GM18873 (cell line): ENCODE data around the gene TMEM9B.

Source experiments
- ATAC-seq: cut with Tn5 transposase; IDR thresholded peaks from one replicate; pipeline ENCODE4 v1.9.1; 2021; ENCODE audit warnings: mild to moderate bottlenecking, moderate library complexity, moderate number of reproducible peaks; ENCODE audit not compliant: unreplicated experiment, low FRiP score

TMEM9B gene

GRCh38 chr11:8932564-8933180 lies 31.6 kb downstream of the TMEM9B start, which contains the start of gene C11orf16:
TSS of gene C11orf16 (minus strand) at chr11:8932947. CDS start at chr11:8932308, 639 bp downstream.
- no peak for ATAC-seq

- no peak for ATAC-seq
These were observed 33.6 kb downstream of the TMEM9B start for GRCh38 chr11:8930456-8931175.

DNA sequence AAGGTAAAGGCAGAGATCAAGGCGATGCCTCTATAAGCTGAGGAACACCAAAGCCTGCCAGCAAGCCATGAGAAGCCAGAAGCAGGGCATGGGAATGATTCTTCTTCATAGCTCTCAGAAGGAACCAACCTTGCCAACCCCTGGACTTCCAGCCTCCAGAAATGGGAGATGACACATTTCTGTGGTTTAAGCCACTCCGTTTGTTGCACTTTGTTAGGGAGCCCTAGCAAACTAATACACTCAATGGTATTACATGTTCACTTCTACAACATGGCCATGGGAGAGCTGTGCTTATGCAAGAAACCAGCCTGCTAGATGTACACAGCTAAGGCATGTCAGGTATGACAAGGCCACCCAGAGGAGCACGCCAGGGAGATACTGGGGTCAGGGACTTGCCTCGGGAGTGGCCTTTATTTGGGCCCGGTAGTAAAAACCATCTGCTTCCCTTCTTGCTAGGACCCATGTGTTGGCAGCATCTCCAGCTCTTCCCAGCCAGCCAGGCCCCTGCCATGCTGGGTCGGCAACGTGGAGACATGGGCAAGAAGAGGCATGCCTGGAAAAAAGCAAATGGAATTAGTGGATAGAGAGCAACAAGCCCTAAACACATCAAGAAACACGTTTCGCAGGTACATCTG lies 35.1 kb downstream of the TMEM9B start:
- ATAC-seq: no peak

GRCh38 chr11:8928205-8928604 lies 36.0 kb downstream of the TMEM9B start:
- no peak for ATAC-seq

DNA sequence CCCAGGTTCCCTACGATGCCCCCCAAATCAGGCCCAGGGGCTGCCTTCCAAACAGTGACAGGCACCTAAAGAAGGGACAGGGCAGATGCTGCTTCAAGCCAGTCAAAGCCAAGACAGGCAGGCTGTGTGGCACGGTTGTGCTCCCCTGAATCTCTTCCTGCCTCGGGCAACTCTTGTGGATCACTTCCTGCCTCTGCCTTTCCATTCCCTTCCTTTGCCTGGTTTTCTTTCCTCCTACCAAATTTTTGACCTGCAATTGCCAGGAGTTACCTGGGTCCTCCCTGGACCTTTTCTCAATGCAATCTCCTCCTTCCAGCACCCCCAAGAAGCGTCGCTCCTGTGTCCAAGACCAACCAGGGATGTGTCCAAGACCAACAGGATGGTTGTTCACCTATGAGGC lies 37.0 kb downstream of the TMEM9B start:
- ATAC-seq: no peak

DNA sequence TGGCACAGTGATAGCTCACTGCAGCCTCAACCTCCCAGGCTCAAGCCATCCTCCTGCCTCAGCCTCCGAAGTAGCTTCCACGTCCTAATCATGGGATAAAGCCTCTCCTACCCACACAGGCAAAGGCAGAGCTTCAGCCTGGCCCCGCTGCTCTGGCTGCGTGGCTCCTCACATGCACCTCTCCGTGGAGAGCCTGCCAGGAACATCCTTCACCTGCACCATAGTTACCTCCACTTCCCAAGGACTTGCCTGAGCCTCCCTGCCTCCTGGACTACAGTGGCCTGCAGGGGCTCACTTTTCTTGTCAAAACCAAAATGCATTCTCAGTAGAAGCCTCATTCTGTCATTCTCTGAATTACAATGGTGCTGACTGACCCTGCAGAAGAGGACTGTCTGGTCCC lies 38.0 kb downstream of the TMEM9B start:
- ATAC-seq: no peak

DNA sequence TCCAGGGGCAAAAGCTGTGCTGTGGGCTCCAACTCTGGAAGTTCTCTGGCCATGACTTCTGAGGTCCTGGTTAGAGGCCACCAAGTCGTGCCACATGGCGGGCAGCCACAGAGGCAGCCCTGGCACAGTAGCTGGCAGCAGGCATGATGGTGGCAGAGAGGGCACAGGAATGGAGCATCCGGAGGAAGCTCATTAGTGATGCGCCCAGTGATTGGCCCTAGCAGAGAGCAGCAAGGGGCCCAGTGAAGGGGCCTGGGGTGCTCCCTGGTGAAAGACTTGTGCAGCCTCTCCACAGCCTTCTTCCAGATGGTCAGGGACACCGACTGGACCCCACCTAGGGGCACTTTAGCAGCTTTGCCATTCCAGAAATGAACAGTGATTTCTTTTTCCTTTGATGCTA lies 38.5 kb downstream of the TMEM9B start:
- ATAC-seq: no peak

DNA sequence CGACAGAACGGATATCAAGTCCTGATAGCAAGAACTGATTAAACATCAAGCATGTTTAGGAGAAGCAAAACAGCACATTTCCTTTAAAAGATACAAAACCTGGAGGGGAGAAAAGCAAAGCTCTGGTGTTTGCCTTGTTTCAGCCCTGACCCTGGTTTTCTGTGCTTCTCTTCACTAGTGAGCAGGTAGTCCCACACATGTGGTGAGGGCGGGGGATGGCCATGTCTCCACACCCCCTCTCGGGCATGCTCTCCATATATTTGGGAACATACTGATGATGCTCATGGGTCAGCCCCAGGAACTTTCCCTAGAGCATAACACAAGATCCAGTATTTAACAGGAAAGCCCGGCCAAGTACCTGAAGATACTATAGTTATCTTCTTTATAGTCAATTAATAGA lies 41.6 kb downstream of the TMEM9B start:
- ATAC-seq: no peak

DNA sequence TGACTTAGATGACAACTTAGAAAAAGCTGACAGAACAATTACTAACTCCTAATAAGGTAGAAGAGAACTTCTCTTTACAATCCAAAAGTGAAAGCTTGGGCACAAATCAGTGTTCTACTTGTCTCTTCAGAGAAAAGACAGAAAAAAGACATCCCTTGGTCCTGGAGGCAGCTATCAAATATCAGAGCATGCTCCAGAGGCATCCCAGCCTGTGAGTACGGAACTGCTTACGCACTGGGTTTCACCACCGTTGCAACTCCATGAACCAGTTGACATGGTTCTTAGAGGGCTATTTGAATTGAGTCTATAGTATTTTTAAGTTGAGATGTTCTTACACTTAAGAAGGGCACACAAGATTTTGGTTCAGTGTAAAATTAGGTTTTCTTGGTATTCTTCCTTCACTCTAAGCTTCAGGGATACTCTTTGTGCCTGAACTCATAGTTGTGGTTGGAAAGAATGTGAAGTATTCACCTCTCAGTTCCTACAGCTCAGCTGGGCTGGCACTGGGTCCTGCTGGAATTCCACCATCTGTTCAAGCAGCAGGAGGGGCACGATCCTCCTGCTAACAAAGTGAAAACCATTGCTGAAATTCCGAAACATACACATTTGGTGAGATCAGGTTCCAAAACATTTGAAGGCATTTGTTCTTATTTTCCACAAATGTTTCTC lies 47.0 kb downstream of the TMEM9B start:
- ATAC-seq: no peak

- no peak for ATAC-seq
These were observed 49.6 kb downstream of the TMEM9B start for GRCh38 chr11:8914661-8915018.

DNA sequence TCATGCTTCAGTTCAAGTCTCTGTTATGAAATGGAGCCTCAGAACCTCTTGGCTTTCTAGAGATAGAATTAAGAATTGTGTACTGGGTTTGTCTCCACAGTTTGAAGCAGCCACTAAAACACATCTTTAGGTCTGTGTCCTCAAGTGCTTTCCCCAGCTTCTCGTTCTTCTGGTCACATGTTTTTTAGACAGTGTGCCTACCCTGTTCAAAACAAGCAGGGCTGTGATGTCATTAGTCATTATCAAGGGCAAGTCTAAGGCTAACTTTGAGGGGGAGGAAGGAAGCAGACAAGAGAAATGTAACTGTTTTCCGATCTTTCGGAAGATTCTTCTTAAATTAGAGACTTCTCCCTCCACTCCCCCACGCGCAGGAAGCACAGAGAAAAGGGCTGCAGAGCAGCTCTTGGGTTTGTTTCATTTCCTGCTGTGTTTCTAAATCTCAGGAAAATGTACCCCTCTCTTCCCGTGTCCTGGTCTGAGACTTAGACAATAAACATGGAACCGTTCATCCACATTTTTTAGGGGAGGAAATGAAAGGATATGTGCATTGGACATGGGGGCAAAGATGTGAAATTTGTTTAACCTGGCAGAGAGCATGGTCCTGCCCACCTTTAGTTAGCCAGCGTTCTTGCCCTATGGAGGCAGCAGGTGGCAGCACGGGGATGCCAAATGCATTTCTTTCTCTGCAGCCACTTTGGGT lies 50.1 kb downstream of the TMEM9B start:
- ATAC-seq: no peak

- ATAC-seq: peak; percentile 76
These were observed 53.0 kb downstream of the TMEM9B start, which contains the start of gene AKIP1 for GRCh38 chr11:8911029-8911823. TSS of gene AKIP1 (plus strand) at chr11:8911189. CDS start at chr11:8911450, 261 bp downstream.

GRCh38 chr11:8910649-8911026 lies 53.6 kb downstream of the TMEM9B start:
- ATAC-seq: no peak

- no peak for ATAC-seq
These were observed 56.1 kb downstream of the TMEM9B start for GRCh38 chr11:8908099-8908498.

- ATAC-seq: no peak
These were observed 57.1 kb downstream of the TMEM9B start for GRCh38 chr11:8907116-8907515.

GRCh38 chr11:8905528-8906165 lies 58.6 kb downstream of the TMEM9B start:
- ATAC-seq: no peak

- no peak for ATAC-seq
These were observed 65.0 kb downstream of the TMEM9B start for GRCh38 chr11:8899119-8899753.
